HG02571 (cell line): Measurements from ENCODE around the gene IL17REL.
"Not testable (repeated sequence)": the region's sequence is repeated elsewhere in the genome, so short reads cannot be mapped to it uniquely, and the experiment has no call there.

Experiments
- ATAC-seq: cut with Tn5 transposase; IDR thresholded peaks from one replicate; pipeline ENCODE4 v1.9.1; 2021; ENCODE audit warnings: mild to moderate bottlenecking, moderate library complexity; ENCODE audit not compliant: unreplicated experiment

IL17REL gene

GRCh38 chr22:49948116-49948957 lies 64.2 kb downstream of the IL17REL start:
- no peak for ATAC-seq

- ATAC-seq: no peak
Observed at GRCh38 chr22:49947296-49947622, 65.3 kb downstream of the IL17REL start.

- ATAC-seq: no peak
Observed at GRCh38 chr22:49946612-49947295, 65.8 kb downstream of the IL17REL start.

GRCh38 chr22:49945042-49945794 lies 67.3 kb downstream of the IL17REL start:
- ATAC-seq: not testable (repeated sequence)
